Ishikawa (cell line): ENCODE measurements around the gene HOMER1.

ENCODE experiments used
- CEBPB ChIP-seq: IDR thresholded peaks from 2 replicates; pipeline ENCODE4 v1.6.1; 2012
- CREB1 ChIP-seq: IDR thresholded peaks from 2 replicates; pipeline ENCODE4 v1.6.1; 2012; ENCODE audit warnings: low read depth
- EGR1 ChIP-seq: IDR thresholded peaks from 2 replicates; pipeline ENCODE4 v1.6.1; 2012
- EP300 ChIP-seq: IDR thresholded peaks from 2 replicates; pipeline ENCODE4 v1.6.1; 2012; ENCODE audit warnings: borderline replicate concordance
- FOXM1 ChIP-seq: IDR thresholded peaks from 2 replicates; pipeline ENCODE4 v1.6.1; 2012; ENCODE audit warnings: low read depth, borderline replicate concordance
- NFIC ChIP-seq: IDR thresholded peaks from 2 replicates; pipeline ENCODE4 v1.6.1; 2012
- RAD21 ChIP-seq: IDR thresholded peaks from 2 replicates; pipeline ENCODE4 v1.6.1; 2012; ENCODE audit warnings: low read depth
- TAF1 ChIP-seq: IDR thresholded peaks from 2 replicates; pipeline ENCODE4 v1.6.1; 2012; ENCODE audit warnings: low read depth, mild to moderate bottlenecking
- TCF12 ChIP-seq: IDR thresholded peaks from 2 replicates; pipeline ENCODE4 v1.6.1; 2012; ENCODE audit warnings: low read depth
- TEAD4 ChIP-seq: IDR thresholded peaks from 2 replicates; pipeline ENCODE4 v1.6.1; 2012
- YY1 ChIP-seq: IDR thresholded peaks from 2 replicates; pipeline ENCODE4 v1.6.1; 2012; ENCODE audit warnings: low read depth
- ZBTB7A ChIP-seq: IDR thresholded peaks from 2 replicates; pipeline ENCODE4 v1.6.1; 2012; ENCODE audit warnings: low read depth
- TF ChIP-seq, protein P1 (sequence below): IDR thresholded peaks from 2 replicates; pipeline ENCODE4 v1.6.1; 2012
- TF ChIP-seq, protein P2 (sequence below): IDR thresholded peaks from 2 replicates; pipeline ENCODE4 v1.6.1; 2012
- TF ChIP-seq, protein P3 (sequence below): IDR thresholded peaks from 2 replicates; pipeline ENCODE4 v1.6.1; 2012; ENCODE audit warnings: low read depth, mild to moderate bottlenecking

HOMER1 gene

DNA sequence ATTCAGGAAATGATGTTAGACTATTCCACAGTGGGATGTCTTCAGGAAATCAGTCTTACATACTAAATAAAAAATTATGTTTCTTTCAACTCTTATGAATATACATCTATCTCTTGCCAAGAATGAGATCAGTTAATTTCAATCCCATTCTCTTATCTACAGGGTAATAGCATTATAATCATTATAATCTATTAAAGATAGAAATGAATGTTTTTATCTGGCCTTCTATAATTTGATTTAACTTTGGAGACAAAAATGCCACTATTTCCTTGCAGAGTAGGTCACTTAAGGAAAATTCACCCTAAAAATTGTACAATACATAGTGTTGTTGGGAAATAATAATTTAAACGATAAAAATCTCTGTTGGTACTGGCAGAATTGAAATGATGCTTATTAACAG is 96.4 kb downstream of the HOMER1 start:
- TF ChIP-seq CEBPB (no peak), YY1 (no peak), CREB1 (no peak), TAF1 (no peak)
- TF ChIP-seq, protein P1, sequence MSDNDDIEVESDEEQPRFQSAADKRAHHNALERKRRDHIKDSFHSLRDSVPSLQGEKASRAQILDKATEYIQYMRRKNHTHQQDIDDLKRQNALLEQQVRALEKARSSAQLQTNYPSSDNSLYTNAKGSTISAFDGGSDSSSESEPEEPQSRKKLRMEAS, result no peak

DNA sequence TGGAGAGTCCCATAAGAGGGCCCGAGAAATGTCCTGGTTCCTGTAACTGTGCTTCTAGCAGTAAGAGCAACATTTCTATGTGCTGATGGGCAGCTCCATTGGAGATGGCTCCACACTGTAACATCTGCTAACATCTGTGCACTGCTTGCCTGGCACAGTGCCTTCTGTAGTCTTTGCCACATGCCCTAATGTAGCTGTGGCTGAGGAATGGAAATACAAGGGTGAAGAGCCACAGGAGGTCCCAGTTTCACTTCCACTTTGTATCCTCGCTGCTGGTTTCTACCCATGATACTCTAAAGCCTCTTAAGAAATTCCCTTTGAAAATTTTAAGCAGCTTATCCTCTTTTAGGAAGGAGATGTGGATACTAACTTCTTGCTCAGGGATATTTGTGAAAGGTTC is 97.4 kb downstream of the HOMER1 start:
- TF ChIP-seq NFIC (no peak), ZBTB7A (no peak), RAD21 (no peak)

DNA sequence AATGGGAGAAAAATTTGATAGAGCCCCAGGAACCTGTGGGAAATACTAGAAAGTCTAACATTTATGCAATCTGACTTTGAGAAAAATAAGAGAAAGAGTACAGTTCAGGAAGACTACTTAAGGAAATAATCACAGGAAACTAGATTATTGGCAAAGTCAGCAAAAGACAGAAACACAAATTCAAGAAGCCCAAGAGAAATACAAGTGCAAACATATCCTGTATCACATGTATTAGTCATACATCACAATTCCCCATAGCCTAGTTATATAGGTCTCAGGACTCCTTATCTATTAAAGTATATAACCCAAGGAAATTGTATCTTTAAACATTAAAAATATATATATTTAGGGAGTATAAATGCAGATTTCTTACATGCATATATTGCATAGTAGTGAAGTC is 100.8 kb downstream of the HOMER1 start:
- no peak for TF ChIP-seq FOXM1
- no peak for TF ChIP-seq CEBPB
- TF ChIP-seq EGR1, result no peak
- TF ChIP-seq TEAD4, result no peak
- no peak for TF ChIP-seq EP300
- TF ChIP-seq NFIC, result no peak

DNA sequence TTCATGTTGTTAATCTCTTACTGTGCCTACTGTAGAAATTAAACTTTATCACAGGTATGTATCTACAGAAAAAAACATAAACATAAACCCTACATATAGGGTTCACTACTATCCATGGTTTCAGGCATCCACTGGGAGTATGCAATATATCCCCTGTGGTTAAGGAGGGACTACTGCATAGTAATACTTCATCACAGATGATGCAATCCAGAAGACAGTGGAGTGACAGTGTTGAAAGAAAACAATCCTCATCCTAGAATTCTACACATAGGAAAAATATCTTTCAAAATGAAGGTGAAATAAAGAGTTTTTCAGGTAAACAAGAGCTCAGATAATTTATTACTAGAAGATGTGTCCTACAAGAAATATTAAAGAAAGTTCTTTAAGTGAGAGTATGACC is 105.9 kb downstream of the HOMER1 start:
- TF ChIP-seq, protein P2, sequence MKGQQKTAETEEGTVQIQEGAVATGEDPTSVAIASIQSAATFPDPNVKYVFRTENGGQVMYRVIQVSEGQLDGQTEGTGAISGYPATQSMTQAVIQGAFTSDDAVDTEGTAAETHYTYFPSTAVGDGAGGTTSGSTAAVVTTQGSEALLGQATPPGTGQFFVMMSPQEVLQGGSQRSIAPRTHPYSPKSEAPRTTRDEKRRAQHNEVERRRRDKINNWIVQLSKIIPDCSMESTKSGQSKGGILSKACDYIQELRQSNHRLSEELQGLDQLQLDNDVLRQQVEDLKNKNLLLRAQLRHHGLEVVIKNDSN, result no peak
- TF ChIP-seq EP300, result no peak
- no peak for TF ChIP-seq FOXM1
- TF ChIP-seq TCF12, result no peak
- TF ChIP-seq TEAD4, result no peak
- no peak for TF ChIP-seq TAF1
- no peak for TF ChIP-seq CEBPB
- TF ChIP-seq YY1, result no peak
- TF ChIP-seq, protein P1, result no peak
- no peak for TF ChIP-seq NFIC
- TF ChIP-seq CREB1, result no peak
- TF ChIP-seq RAD21, result no peak

DNA sequence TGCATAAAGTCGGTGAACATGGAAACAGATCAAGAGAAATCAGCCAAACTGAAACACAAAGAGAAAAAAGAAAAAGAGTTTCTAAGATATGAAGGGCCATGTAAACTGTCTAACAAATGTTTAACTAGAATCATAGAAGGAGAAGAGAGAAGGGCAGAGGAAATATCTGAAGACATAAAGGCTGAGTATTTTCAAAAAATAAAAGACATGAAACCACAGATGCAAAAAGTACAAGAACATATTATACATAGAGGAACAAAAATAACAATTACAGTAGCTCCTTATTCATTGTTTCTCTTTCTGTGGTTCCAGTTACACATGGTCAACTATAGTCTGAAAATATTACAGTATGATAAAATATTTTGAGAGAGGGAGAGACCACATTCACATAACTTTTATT is 106.3 kb downstream of the HOMER1 start:
- TF ChIP-seq EP300 (no peak), RAD21 (no peak), FOXM1 (no peak), CEBPB (no peak), NFIC (no peak)
- TF ChIP-seq, protein P1, result no peak
- TF ChIP-seq, protein P2, result no peak

DNA sequence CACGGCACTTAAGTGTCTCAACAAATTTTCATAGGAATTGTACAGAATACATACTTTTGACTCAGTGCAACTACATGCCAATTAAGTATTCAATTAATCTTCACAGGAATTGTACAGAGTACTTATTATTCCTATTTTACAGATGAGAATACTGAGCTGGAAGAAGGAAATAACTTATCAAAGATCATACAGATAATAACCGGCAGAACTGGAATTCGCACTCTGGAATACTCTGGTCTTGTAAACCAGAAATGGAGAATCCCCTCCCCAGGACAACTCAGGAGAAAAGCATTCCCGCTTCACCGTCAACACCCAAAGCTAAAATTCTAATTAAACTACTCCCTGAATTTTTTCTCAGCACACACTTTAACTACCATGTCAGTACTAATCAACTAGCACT is 112.7 kb downstream of the HOMER1 start:
- no peak for TF ChIP-seq EGR1

DNA sequence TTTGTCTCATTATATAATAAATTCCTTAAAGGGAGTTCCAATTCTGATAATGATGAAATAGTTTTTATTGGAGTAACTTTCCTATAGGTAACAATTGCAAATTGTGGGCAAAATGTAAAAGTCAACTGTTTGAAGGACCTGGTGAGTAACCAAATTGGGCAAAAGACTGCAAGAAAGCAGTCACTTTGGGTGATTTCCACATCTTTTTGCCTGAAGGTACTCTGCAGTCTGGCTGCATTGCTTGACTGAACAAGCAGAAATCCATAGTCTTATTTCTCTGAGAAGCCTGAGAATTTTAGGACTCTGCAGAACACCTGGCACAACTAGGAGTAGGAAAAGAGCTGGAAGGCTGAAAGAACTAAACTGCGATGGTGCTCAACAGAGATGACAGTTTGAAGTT is 114.9 kb downstream of the HOMER1 start:
- TF ChIP-seq, protein P3, sequence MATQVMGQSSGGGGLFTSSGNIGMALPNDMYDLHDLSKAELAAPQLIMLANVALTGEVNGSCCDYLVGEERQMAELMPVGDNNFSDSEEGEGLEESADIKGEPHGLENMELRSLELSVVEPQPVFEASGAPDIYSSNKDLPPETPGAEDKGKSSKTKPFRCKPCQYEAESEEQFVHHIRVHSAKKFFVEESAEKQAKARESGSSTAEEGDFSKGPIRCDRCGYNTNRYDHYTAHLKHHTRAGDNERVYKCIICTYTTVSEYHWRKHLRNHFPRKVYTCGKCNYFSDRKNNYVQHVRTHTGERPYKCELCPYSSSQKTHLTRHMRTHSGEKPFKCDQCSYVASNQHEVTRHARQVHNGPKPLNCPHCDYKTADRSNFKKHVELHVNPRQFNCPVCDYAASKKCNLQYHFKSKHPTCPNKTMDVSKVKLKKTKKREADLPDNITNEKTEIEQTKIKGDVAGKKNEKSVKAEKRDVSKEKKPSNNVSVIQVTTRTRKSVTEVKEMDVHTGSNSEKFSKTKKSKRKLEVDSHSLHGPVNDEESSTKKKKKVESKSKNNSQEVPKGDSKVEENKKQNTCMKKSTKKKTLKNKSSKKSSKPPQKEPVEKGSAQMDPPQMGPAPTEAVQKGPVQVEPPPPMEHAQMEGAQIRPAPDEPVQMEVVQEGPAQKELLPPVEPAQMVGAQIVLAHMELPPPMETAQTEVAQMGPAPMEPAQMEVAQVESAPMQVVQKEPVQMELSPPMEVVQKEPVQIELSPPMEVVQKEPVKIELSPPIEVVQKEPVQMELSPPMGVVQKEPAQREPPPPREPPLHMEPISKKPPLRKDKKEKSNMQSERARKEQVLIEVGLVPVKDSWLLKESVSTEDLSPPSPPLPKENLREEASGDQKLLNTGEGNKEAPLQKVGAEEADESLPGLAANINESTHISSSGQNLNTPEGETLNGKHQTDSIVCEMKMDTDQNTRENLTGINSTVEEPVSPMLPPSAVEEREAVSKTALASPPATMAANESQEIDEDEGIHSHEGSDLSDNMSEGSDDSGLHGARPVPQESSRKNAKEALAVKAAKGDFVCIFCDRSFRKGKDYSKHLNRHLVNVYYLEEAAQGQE, result no peak
- TF ChIP-seq CREB1 (no peak), YY1 (no peak), EP300 (no peak), NFIC (no peak), TCF12 (no peak), TEAD4 (no peak), FOXM1 (no peak), ZBTB7A (no peak), RAD21 (no peak), TAF1 (no peak), EGR1 (no peak)
- TF ChIP-seq, protein P2, result no peak
- TF ChIP-seq, protein P1, result no peak

DNA sequence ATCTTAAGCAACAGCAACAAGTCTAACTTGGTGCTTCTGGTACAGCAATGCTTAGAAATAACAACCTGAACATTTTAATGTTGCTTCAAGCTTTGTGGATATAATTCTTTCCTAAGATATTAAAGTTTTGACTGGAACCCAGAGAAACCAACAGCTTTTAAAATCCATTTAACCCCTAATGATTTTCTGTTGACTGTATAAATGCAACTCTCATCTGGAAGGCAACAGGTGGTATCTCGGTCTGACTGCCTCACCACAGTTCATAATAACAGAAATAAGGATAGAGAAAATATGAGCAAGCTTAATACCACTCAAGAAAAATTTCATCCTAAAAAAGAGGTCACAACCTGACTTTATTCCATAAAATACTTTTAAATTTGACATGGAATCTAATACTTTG is 116.9 kb downstream of the HOMER1 start:
- TF ChIP-seq RAD21, result no peak
- TF ChIP-seq, protein P1, result no peak
- no peak for TF ChIP-seq YY1
- TF ChIP-seq EGR1, result no peak
- TF ChIP-seq CEBPB, result no peak
- TF ChIP-seq ZBTB7A, result no peak
- TF ChIP-seq, protein P2, result no peak
- TF ChIP-seq, protein P3, result no peak
- TF ChIP-seq EP300, result no peak
- TF ChIP-seq TEAD4, result no peak
- no peak for TF ChIP-seq FOXM1
- TF ChIP-seq CREB1, result no peak
